ENCODE data around the gene ZNF497. TPM values are rescaled to one million over a fixed set of nuclear protein-coding genes. Genes with fewer than 3 reads are reported as not detected.

Gene ZNF497
- total RNA-seq, 1 experiment from 2014 or later: 1.1 TPM

DNA sequence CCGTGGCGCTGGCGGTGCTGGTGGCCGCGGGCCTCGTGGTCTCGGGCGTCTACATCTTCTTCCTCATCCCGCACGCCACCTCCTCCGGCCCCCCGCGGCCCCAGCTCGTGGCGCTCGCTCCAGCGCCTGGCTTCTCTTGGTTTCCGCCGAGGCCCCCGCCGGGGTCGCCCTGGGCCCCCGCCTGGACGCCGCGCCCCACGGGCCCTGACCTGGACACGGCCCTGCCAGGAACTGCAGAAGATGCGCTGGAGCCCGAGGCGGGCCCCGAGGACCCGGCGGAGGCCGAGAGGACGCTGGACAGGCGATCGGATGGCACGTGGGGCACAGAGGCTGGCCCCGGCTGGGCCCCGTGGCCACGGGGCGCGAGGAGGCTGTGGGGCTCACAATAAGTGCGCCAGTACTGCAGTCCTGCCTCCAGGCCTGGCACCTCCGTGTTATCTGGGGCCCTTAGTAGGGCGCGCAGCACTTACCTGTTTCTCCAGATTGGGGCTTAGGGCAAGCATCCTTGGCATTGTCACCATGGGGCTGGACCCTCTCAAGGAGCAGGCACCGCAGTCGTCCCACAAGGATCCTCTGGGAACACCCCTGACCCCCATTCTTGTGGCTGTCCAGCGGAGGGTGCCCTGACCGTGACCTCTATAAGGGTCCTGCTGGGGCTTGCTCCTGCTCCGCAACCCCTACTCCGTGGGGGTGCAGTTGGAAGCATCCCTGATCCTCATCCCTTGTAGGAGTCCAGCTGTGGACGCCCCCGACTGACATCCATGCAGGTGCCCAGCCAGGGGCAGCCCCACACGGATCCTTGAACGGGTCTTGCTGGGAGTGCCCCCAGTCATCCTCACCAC, 34.4 kb upstream of the ZNF497 start:
- no peak for DNase-seq
- Histone ChIP-seq H3K4me3 (ENCODE audit: low read length) (no peak overlapping the region), H3K79me2 (ENCODE audit: low read length) (peaks cover 2% of the 10 kb centered on the region), H3K27ac (ENCODE audit: low read length) (no peak overlapping the region), H2AFZ (ENCODE audit: low read length) (no peak overlapping the region), H3K4me1 (ENCODE audit: low read length) (peaks cover 11% of the 10 kb centered on the region), H3K9me3 (ENCODE audit: low read length) (no peaks in the 10 kb centered on the region), H3K9ac (ENCODE audit: low read length) (no peak overlapping the region), H3K36me3 (ENCODE audit: insufficient read depth, low read length) (peaks cover 23% of the 10 kb centered on the region; the same call in 1 of the 2 replicates), H4K20me1 (ENCODE audit: insufficient read depth, low read depth, low read length) (peaks cover 29% of the 10 kb centered on the region), H3K4me2 (ENCODE audit: low read depth, low read length, poor library complexity, severe bottlenecking) (no peak overlapping the region), H3K27me3 (ENCODE audit: low read length) (no peaks in the 10 kb centered on the region), H3K9me2 (replicated peaks; ENCODE audit: insufficient read depth, low read length) (no peaks in the 10 kb centered on the region)

DNA sequence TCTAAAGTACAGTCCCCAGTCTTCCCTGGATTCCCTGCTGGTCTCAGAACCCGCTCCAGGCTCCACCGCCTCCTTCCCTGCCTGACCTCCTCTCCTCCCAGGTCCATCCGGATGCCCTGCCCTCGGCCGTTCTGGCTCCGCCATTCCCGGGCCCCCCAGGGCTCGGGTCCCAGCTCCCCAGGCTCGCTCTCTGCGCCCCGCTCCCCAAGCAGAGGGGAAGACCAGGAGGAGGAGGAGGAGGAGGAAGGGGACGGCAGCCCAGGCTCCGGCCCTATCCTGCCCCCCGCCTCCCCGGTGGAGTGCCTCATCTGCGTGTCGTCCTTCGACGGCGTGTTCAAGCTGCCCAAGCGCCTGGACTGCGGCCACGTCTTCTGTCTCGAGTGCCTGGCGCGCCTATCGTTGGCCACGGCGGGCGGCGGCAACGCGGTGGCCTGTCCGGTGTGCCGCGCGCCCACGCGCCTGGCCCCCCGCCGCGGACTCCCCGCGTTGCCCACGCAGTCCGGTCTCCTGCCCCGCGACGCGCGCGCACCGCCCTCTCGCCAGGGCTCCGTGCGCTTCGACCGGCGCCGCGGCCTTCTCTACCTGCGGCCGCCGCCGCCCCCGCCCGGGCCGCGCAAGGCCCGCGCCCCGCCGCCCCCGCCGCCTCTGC, 33.6 kb upstream of the ZNF497 start:
- Histone ChIP-seq H3K9ac (ENCODE audit: low read length) (no peak overlapping the region), H3K79me2 (ENCODE audit: low read length) (no peaks in the 10 kb centered on the region; the same call in 1 of the 2 replicates), H3K27me3 (ENCODE audit: low read length) (no peaks in the 10 kb centered on the region), H3K4me2 (ENCODE audit: low read depth, low read length, poor library complexity, severe bottlenecking) (no peak overlapping the region), H3K36me3 (ENCODE audit: insufficient read depth, low read length) (peaks cover 23% of the 10 kb centered on the region; the same call in 1 of the 2 replicates), H4K20me1 (ENCODE audit: insufficient read depth, low read depth, low read length) (peaks cover 32% of the 10 kb centered on the region), H3K4me3 (ENCODE audit: low read length) (no peak overlapping the region), H2AFZ (ENCODE audit: low read length) (no peak overlapping the region), H3K4me1 (ENCODE audit: low read length) (peaks cover 10% of the 10 kb centered on the region), H3K9me3 (ENCODE audit: low read length) (no peaks in the 10 kb centered on the region), H3K27ac (ENCODE audit: low read length) (no peak overlapping the region), H3K9me2 (replicated peaks; ENCODE audit: insufficient read depth, low read length) (no peaks in the 10 kb centered on the region)
- DNase-seq: no peak

DNA sequence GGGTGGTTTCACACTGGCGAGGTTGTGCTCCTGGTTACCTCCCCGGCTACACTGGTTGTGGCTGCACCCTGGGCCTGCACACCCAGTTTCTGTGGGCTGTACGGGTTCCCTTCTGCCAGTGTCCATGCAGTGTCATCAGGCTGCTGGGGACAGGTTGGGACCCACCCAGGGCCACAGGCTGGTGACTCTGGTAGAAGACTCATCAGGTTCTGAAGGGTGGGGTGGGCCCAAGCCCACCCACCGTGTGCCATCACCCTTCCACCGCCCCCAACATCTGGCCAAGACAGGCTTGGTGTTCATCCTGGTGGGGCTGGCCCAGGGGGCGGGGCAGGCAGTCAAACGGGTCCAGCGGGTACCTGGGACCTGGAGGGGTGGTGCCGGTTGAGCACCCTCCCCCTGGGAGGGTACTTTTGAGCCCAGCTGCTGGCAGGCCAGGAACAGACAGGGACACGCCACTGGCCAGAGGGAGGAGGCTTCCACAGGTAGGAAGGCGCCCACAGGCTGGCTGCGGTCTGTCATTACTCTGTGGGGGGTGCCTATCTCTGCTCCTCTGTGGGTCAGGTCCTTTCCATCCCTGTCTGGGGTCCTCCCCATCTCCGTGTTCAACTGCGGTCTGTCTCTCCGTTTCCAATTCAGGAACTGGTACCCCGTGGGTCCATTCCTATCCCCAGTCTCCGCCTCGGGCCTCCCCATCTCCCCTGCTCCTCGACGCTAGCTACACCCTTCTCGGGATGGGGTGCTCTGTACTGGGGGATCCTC, 32.8 kb upstream of the ZNF497 start, which contains the start of gene RNF225:
Gene RNF225, plus strand, starts transcription at position 437 of the 759 bp plus-strand sequence. CDS start 434 bp downstream, outside the sequence.
- Histone ChIP-seq H3K9me2 (replicated peaks; ENCODE audit: insufficient read depth, low read length) (no peaks in the 10 kb centered on the region), H3K27ac (ENCODE audit: low read length) (no peak within 1 kb of the TSS), H3K4me1 (ENCODE audit: low read length) (peaks cover 3% of the 10 kb centered on the region), H3K36me3 (ENCODE audit: insufficient read depth, low read length) (peaks cover 30% of the 10 kb centered on the region), H3K9me3 (ENCODE audit: low read length) (no peaks in the 10 kb centered on the region), H3K27me3 (ENCODE audit: low read length) (no peaks in the 10 kb centered on the region), H3K4me2 (ENCODE audit: low read depth, low read length, poor library complexity, severe bottlenecking) (no peak within 1 kb of the TSS), H4K20me1 (ENCODE audit: insufficient read depth, low read depth, low read length) (peaks cover 39% of the 10 kb centered on the region), H3K4me3 (ENCODE audit: low read length) (no peak within 1 kb of the TSS), H2AFZ (ENCODE audit: low read length) (no peak within 1 kb of the TSS), H3K79me2 (ENCODE audit: low read length) (peaks cover 7% of the 10 kb centered on the region), H3K9ac (ENCODE audit: low read length) (no peak within 1 kb of the TSS)
- DNase-seq: peak; percentile 72

GRCh38 chr19:58394821-58395219, 32.3 kb upstream of the ZNF497 start:
- Histone ChIP-seq H3K36me3 (ENCODE audit: insufficient read depth, low read length) (peaks cover 31% of the 10 kb centered on the region), H3K9ac (ENCODE audit: low read length) (no peak overlapping the region), H3K9me3 (ENCODE audit: low read length) (no peaks in the 10 kb centered on the region), H3K4me1 (ENCODE audit: low read length) (no peaks in the 10 kb centered on the region), H3K79me2 (ENCODE audit: low read length) (peaks cover 13% of the 10 kb centered on the region), H2AFZ (ENCODE audit: low read length) (no peak overlapping the region), H4K20me1 (ENCODE audit: insufficient read depth, low read depth, low read length) (peaks cover 43% of the 10 kb centered on the region), H3K27me3 (ENCODE audit: low read length) (no peaks in the 10 kb centered on the region), H3K4me3 (ENCODE audit: low read length) (no peak overlapping the region), H3K4me2 (ENCODE audit: low read depth, low read length, poor library complexity, severe bottlenecking) (no peak overlapping the region), H3K9me2 (replicated peaks; ENCODE audit: insufficient read depth, low read length) (no peaks in the 10 kb centered on the region), H3K27ac (ENCODE audit: low read length) (no peak overlapping the region)
- peak; percentile 55 for DNase-seq

DNA sequence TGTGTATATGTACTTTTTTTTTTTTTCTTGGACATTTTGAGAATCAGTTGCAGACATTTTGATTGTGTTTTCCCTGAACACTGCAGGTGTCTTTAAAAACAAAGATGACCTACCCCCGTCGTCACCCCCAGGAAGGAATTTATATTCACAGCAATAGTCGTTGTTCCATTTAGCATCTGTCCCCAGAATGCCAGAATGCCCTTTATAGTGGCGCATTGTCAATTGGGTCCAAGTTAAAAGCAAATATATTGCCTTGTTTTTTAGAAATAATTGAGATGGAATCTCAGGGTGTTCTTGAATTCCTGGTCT, 31.1 kb upstream of the ZNF497 start:
- peaks cover 6% of the 10 kb centered on the region for H3K4me1 ChIP-seq (ENCODE audit: low read length)
- no peaks in the 10 kb centered on the region for H3K9me3 ChIP-seq (ENCODE audit: low read length)
- no peak overlapping the region for H3K4me2 ChIP-seq (ENCODE audit: low read depth, low read length, poor library complexity, severe bottlenecking)
- peaks cover 38% of the 10 kb centered on the region for H3K36me3 ChIP-seq (ENCODE audit: insufficient read depth, low read length)
- no peak for DNase-seq
- peaks cover 49% of the 10 kb centered on the region for H4K20me1 ChIP-seq (ENCODE audit: insufficient read depth, low read depth, low read length)
- H3K27me3 ChIP-seq (ENCODE audit: low read length): no peaks in the 10 kb centered on the region
- no peak overlapping the region for H2AFZ ChIP-seq (ENCODE audit: low read length)
- no peak overlapping the region for H3K27ac ChIP-seq (ENCODE audit: low read length)
- no peak overlapping the region for H3K9ac ChIP-seq (ENCODE audit: low read length)
- no peaks in the 10 kb centered on the region for H3K9me2 ChIP-seq (replicated peaks; ENCODE audit: insufficient read depth, low read length)
- no peak overlapping the region for H3K4me3 ChIP-seq (ENCODE audit: low read length)
- peaks cover 21% of the 10 kb centered on the region for H3K79me2 ChIP-seq (ENCODE audit: low read length)

- DNase-seq: peak; percentile 50
- no peak overlapping the region for H2AFZ ChIP-seq (ENCODE audit: low read length)
- H3K9ac ChIP-seq (ENCODE audit: low read length): no peak overlapping the region
Measured at GRCh38 chr19:58392945-58393724, 30.6 kb upstream of the ZNF497 start.

DNA sequence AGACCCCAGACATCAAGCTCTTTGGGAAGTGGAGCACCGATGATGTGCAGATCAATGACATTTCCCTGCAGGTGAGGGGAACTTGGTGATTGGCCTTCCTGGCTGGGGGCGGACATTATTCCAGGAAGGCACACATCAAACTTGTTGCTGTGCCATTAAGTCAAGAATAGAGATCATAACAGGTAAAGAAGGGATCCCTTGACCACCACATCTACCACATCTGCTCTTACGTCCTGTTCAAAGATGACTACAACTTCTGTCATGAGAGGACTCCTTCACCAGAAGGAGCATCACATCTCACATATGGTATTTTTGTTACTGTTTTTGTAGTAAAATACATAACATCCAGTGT, 25.6 kb upstream of the ZNF497 start:
- Histone ChIP-seq H2AFZ (ENCODE audit: low read length) (no peak overlapping the region), H3K36me3 (ENCODE audit: insufficient read depth, low read length) (peaks cover 35% of the 10 kb centered on the region), H3K27me3 (ENCODE audit: low read length) (no peaks in the 10 kb centered on the region), H4K20me1 (ENCODE audit: insufficient read depth, low read depth, low read length) (peaks cover 41% of the 10 kb centered on the region), H3K9me2 (replicated peaks; ENCODE audit: insufficient read depth, low read length) (no peaks in the 10 kb centered on the region), H3K4me1 (ENCODE audit: low read length) (peaks cover 35% of the 10 kb centered on the region), H3K4me2 (ENCODE audit: low read depth, low read length, poor library complexity, severe bottlenecking) (peak overlapping the region; percentile 79), H3K79me2 (ENCODE audit: low read length) (peaks cover 64% of the 10 kb centered on the region), H3K27ac (ENCODE audit: low read length) (peak overlapping the region; percentile 90; the same call in 1 of the 2 replicates), H3K4me3 (ENCODE audit: low read length) (peak overlapping the region; percentile 82), H3K9ac (ENCODE audit: low read length) (peak overlapping the region; percentile 96), H3K9me3 (ENCODE audit: low read length) (no peaks in the 10 kb centered on the region)
- DNase-seq: no peak

More at GRCh38 chr19:58392945-58393724, 30.6 kb upstream of the ZNF497 start:
- Histone ChIP-seq H3K27ac (ENCODE audit: low read length) (no peak overlapping the region), H3K9me2 (replicated peaks; ENCODE audit: insufficient read depth, low read length) (no peaks in the 10 kb centered on the region), H3K9me3 (ENCODE audit: low read length) (no peaks in the 10 kb centered on the region), H4K20me1 (ENCODE audit: insufficient read depth, low read depth, low read length) (peaks cover 53% of the 10 kb centered on the region), H3K4me1 (ENCODE audit: low read length) (peaks cover 11% of the 10 kb centered on the region), H3K4me3 (ENCODE audit: low read length) (no peak overlapping the region), H3K4me2 (ENCODE audit: low read depth, low read length, poor library complexity, severe bottlenecking) (no peak overlapping the region), H3K27me3 (ENCODE audit: low read length) (no peaks in the 10 kb centered on the region), H3K36me3 (ENCODE audit: insufficient read depth, low read length) (peaks cover 43% of the 10 kb centered on the region), H3K79me2 (ENCODE audit: low read length) (peaks cover 27% of the 10 kb centered on the region)

All from Karpas-422 (cell line).